BE2C (cell line): Measurements from ENCODE around the gene PEX10.
A peak's percentile ranks its signal among the peaks of the same experiment; 100 is the strongest.

ENCODE experiments used
- DNase-seq: peaks from one replicate; pipeline ENCODE4 v3.0.0-alpha.2; 2020
- H3K27me3 ChIP-seq: fragments of 250-450 bp; sonication (Bioruptor Pico); 2 replicates; pipeline ENCODE4 v1.5.1; 2020; ENCODE audit warnings: mild to moderate bottlenecking
- H3K36me3 ChIP-seq: fragments of 250-450 bp; sonication (Bioruptor Pico); 2 replicates; pipeline ENCODE4 v1.5.1; 2020; ENCODE audit warnings: mild to moderate bottlenecking
- H3K4me1 ChIP-seq: fragments of 250-450 bp; sonication (Bioruptor Pico); 2 replicates; pipeline ENCODE4 v1.5.1; 2020
- H3K4me3 ChIP-seq: 2 replicates; pipeline ENCODE4 v1.5.1; 2011; ENCODE audit warnings: low read depth, low read length
- H3K9me3 ChIP-seq: fragments of 250-450 bp; sonication (Bioruptor Pico); 2 replicates; pipeline ENCODE4 v1.5.1; 2020
- TF ChIP-seq, protein P1 (sequence below): IDR thresholded peaks from 2 replicates; pipeline ENCODE4 v1.5.1; 2012; ENCODE audit warnings: mild to moderate bottlenecking, low read depth, low read length

The PEX10 gene

GRCh38 chr1:2393471-2393877 is 18.9 kb downstream of the PEX10 start:
- Histone ChIP-seq H3K4me3 (no peak overlapping the region), H3K36me3 (no peaks in the 10 kb centered on the region; the same call in 1 of the 2 replicates), H3K9me3 (no peaks in the 10 kb centered on the region), H3K4me1 (no peaks in the 10 kb centered on the region), H3K27me3 (no peaks in the 10 kb centered on the region)
- TF ChIP-seq, protein P1, sequence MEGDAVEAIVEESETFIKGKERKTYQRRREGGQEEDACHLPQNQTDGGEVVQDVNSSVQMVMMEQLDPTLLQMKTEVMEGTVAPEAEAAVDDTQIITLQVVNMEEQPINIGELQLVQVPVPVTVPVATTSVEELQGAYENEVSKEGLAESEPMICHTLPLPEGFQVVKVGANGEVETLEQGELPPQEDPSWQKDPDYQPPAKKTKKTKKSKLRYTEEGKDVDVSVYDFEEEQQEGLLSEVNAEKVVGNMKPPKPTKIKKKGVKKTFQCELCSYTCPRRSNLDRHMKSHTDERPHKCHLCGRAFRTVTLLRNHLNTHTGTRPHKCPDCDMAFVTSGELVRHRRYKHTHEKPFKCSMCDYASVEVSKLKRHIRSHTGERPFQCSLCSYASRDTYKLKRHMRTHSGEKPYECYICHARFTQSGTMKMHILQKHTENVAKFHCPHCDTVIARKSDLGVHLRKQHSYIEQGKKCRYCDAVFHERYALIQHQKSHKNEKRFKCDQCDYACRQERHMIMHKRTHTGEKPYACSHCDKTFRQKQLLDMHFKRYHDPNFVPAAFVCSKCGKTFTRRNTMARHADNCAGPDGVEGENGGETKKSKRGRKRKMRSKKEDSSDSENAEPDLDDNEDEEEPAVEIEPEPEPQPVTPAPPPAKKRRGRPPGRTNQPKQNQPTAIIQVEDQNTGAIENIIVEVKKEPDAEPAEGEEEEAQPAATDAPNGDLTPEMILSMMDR, result no peak
- DNase-seq, result no peak

DNA sequence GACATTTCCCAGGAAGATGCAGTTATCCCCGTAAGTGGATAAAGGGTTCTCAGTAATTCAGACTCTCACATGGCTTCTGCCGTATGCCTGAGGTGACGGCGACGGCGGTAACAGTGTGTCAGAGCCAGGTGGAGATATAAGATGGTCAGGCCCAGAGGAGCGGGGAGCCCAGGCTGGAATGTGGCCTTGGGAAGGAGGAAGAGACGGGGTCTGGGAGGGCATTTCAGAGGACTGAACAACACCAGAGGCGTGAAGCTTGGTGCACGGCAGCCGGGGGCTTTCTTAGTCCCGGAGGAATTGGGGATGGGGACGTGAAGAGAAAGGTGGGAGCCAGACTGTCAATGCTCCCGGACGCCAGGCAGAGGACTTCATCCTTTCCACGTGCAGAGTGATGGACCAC is 19.7 kb downstream of the PEX10 start:
- peak overlapping the region; percentile 68 for H3K4me3 ChIP-seq
- H3K4me1 ChIP-seq, result no peaks in the 10 kb centered on the region
- no peaks in the 10 kb centered on the region; the same call in 1 of the 2 replicates for H3K36me3 ChIP-seq
- TF ChIP-seq, protein P1, result no peak
- H3K27me3 ChIP-seq, result no peaks in the 10 kb centered on the region
- DNase-seq, result no peak
- H3K9me3 ChIP-seq, result no peaks in the 10 kb centered on the region

DNA sequence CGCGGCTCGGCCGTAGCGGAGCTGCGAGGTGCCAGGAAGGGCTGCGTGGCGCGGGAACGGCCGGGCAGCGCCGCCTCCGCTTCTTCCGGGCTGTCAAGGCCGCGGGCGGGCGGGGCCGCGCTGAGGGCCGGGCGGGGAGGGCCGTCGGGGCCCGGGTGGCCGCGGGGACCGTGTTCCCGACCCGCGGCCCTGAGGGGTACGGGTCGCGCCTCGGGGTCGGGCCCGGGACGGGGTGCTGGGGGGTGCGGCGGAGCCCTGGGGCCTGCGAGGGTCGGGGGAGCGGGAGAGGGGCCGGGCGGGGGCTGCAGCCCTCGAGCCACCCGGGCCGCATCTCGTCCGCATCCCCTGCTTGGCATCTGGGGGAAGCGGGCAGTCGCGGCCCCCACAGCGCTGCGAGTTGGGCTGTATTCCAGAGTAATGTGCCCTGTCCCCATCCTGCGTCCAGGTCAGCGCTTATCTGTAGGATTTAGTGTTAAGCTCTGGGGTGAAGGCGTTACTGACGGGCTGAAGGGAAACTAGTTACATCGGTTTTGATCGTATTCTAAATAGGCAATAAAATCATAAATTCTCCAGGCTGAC is 20.3 kb downstream of the PEX10 start:
- no peak for DNase-seq
- Histone ChIP-seq H3K27me3 (no peaks in the 10 kb centered on the region), H3K4me3 (peak overlapping the region; percentile 68), H3K9me3 (no peaks in the 10 kb centered on the region), H3K4me1 (no peaks in the 10 kb centered on the region), H3K36me3 (no peaks in the 10 kb centered on the region; the same call in 1 of the 2 replicates)
- TF ChIP-seq, protein P1, result no peak

DNA sequence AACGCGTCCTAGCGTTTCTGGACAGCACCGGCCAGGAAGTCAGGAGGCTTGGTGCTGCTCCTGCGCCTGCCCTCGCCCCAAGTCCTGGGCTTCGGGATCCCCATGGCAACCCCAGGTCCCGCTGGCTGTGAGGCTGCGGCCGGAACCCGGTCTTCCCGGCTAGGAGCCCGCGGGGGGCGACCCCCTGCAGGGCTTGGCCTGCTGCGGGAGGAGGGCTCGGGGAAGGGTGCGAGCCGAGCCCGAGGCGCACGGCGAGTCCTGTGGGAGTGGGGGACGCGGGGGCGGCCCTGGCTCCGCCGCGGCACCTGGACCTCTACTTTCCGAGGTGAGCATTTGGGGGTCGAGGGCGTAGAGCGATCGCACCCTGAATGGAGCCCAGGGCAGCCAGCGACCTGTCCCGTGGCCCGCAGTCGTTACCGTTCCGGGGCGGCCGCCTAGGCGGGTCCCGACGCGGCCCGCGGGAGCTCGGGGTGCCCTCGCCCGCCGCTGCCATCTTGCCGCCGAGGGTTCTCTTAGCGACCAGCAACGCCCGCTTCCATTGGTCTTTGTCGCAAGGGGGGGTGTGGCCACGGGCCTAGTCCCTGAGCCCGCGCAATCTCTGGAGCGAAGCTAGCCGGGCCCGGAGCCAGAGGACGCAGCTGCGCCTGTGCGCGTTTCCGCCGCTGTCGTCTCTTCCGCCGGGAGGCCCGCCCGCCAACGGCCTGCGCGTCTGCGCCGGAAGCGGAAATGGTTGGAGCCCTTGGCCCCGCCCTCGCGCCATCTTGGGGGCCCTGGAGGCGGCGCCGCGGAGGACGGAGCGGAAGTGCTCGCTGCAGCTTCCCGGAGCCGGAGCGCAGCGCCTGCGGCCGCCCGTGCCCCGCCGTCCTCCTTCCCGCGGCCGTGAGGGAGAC is 21.1 kb downstream of the PEX10 start, which contains the start of the genes MORN1 and RER1:
TSS of gene MORN1 (minus strand) at position 514 of the 890 bp plus-strand sequence. CDS start at position 493, 21 bp downstream.
TSS of gene RER1 (plus strand) at position 801 of the 890 bp plus-strand sequence. CDS start 3,950 bp downstream, outside the sequence.
- H3K36me3 ChIP-seq, result no peaks in the 10 kb centered on the region; the same call in 1 of the 2 replicates
- no peaks in the 10 kb centered on the region for H3K4me1 ChIP-seq
- no peaks in the 10 kb centered on the region for H3K27me3 ChIP-seq
- H3K4me3 ChIP-seq, result peak within 1 kb of the TSS; percentile 82
- TF ChIP-seq, protein P1, result no peak
- DNase-seq, result peak; percentile 95
- no peaks in the 10 kb centered on the region for H3K9me3 ChIP-seq

DNA sequence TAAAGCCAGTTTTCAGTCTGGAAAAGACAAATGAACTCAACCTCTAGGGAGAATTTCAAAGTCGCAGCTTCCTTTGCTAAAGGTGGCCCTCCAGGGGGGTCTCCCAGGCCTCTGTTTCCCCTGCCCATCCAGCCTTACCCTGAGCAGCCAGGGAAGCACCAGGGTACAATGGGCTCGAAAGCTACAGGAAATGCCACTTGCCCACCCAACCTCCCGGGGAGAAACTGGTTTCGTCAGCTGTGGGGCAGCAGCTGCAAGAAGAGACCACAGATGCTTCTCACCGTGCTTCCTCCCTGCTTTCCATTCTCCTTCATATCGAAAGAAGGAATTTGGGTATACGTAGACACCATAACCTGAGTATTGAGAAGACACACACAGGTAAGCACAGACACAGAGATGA is 22.7 kb downstream of the PEX10 start:
- Histone ChIP-seq H3K4me1 (no peaks in the 10 kb centered on the region), H3K27me3 (no peaks in the 10 kb centered on the region), H3K9me3 (no peaks in the 10 kb centered on the region), H3K4me3 (no peak overlapping the region), H3K36me3 (no peaks in the 10 kb centered on the region; the same call in 1 of the 2 replicates)
- TF ChIP-seq, protein P1, result no peak
- DNase-seq, result no peak
